Psoas muscle (tissue), 8 donors: ENCODE data around the gene B4GALT2. TPM values are rescaled to one million over a fixed set of nuclear protein-coding genes. Genes with fewer than 3 reads are reported as not detected.

Experiments used
- ATAC-seq, 4 donors: fragments of 200-7000 bp; cut with Tn5 transposase; one replicate each; pipeline ENCODE4 v1.9.1; 2020; ENCODE audit warnings: moderate library complexity in 3 of 4, mild to moderate bottlenecking in 2 of 4
- DNase-seq, 2 donors: peaks; one replicate each; pipeline ENCODE4 v3.0.0-alpha.2; 2020
- H3K27ac ChIP-seq: fragments of 200-600 bp; one replicate; pipeline ENCODE4 v1.8.0; 2022
- H3K27me3 ChIP-seq, 3 donors: fragments of 200-600 bp in 1 of 3; one replicate each; pipeline versions ENCODE4 v1.6.1 to v1.8.0; 2013 to 2022; ENCODE audit warnings: low read length in 2 of 3, mild to moderate bottlenecking in 2 of 3, moderate library complexity in 1 of 3; ENCODE audit not compliant: insufficient read depth in 3 of 3
- H3K36me3 ChIP-seq, 2 donors: fragments of 200-600 bp in 1 of 2; one replicate each; pipeline versions ENCODE4 v1.6.1 to v1.8.0; 2013 to 2022; ENCODE audit warnings: low read depth in 1 of 2, mild to moderate bottlenecking in 1 of 2, moderate library complexity in 1 of 2; ENCODE audit not compliant: insufficient read depth in 1 of 2
- H3K4me1 ChIP-seq: fragments of 200-600 bp; one replicate; pipeline ENCODE4 v1.8.0; 2022
- H3K4me3 ChIP-seq: fragments of 200-600 bp; one replicate; pipeline ENCODE4 v1.8.0; 2022; ENCODE audit warnings: mild to moderate bottlenecking
- H3K9me3 ChIP-seq: fragments of 200-600 bp; one replicate; pipeline ENCODE4 v1.8.0; 2022
- CTCF ChIP-seq: fragments of 200-600 bp; IDR thresholded peaks from one replicate; pipeline ENCODE4 v1.8.0; 2022; ENCODE audit warnings: antibody characterized with exemption
- WGBS, 3 donors: extraction: QIAGEN DNeasy Blood & Tissue Kit; methylation state at CpG; one replicate each; pipeline versions ENCODE4 v1.1.6 to v1.1.7; 2013; 5-methylcytosine and 5-hydroxymethylcytosine counted together
- intact Hi-C, 2 donors: fragments of 100-400 bp; cut with DNase I; formaldehyde crosslinking; loops; one replicate each; pipeline versions ENCODE4 v1.11.0 to v1.14.2; 2022
- polyA plus RNA-seq, 3 donors: library from polyadenylated mRNA; stranded (reverse); fragments of 200-250 nt; gene quantifications; one replicate each; pipeline ENCODE4 v1.2.3, GENCODE V29; 2013
- total RNA-seq, 4 donors: library from RNA; stranded (reverse); fragmentation: NEBNext Ultra II Directional in 2 of 4; extraction: Animal tissue kit (Norgen Biotek cat#: 25700) in 2 of 4; gene quantifications; one replicate each; pipeline versions ENCODE4 v1.2.1 to v1.2.4, GENCODE V29; 2021 to 2023
- donor health status: healthy with polysubstance abuse.
- donor health status: DM: no; HTN: no; CAD: no; lungs with moderate emphysema.
- donor health status: Bipolar disorder and iron deficiency.
- donor health status: healthy.
- donor health status: DM: yes; HTN: yes; CAD: no.
- donor health status: DM: no; HTN: no; CAD: no.
- donor health status: DM: no; HTN: no; CAD: no.
- donor health status: DM: yes; HTN: yes; CAD: no.

The B4GALT2 gene
- total and polyA plus RNA-seq, 7 donors, result 33.5 to 81.0 (median 54.9) TPM

DNA sequence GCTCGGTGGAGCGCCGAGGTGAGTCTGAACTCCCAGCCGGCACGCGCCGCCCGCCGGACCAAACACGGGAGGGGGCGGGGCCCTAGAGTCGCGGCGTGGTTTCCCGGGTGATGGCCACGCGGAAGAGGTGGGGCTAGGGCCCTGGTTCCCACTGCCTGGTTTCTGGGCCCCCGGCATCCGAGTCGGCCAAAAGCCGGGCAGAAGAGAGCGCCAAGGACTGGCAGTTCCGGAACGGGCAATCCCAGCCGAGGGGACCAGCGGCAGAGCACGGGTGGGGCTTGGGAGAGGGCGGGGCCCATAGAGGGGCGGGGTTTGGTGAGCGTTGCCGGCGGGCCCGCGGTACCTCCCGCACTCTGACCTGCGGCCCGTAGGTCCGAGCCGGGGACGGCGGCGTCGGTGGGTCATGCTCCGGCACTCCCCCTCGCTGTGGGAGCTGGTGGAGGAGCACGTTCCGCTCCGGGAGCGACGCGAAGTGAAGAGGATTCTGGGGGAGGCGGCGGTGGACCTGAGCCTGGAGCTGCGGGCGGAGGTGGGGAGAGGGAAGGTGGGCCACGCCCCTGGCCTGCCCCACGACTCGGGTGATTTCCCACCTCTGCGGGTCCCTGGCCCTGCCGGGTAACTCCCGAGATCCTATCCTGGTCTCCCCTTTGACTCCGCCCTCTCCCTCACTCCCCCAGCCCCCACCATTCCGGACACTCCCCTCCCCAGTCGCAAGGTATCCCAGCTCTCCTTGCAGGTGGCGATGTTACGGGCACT is 12.6 kb downstream of the B4GALT2 start, which contains the start of gene CCDC24:
Gene CCDC24 (plus strand): TSS at position 124 of the 756 bp plus-strand sequence. CDS start 280 bp downstream, at position 404.
- 1 to 3% (median 1%) methylated on average over 33 to 66 of the region's 66 CpGs for WGBS, 3 donors
- DNase-seq (peak; percentile 89 to 92), ATAC-seq (peak; percentile 87 to 94 (median 90))
- Histone ChIP-seq H3K4me1 (peaks cover 6% of the 10 kb centered on the region), H3K27ac (peak within 1 kb of the TSS; percentile 63), H3K9me3 (no peaks in the 10 kb centered on the region), H3K36me3 (peaks cover 0 to 6% of the 10 kb centered on the region in 2 donors), H3K27me3 (no peaks in the 10 kb centered on the region), H3K4me3 (peak within 1 kb of the TSS; percentile 83)
- TF ChIP-seq CTCF, result no peak
- intact Hi-C loops, result no loop called here

DNA sequence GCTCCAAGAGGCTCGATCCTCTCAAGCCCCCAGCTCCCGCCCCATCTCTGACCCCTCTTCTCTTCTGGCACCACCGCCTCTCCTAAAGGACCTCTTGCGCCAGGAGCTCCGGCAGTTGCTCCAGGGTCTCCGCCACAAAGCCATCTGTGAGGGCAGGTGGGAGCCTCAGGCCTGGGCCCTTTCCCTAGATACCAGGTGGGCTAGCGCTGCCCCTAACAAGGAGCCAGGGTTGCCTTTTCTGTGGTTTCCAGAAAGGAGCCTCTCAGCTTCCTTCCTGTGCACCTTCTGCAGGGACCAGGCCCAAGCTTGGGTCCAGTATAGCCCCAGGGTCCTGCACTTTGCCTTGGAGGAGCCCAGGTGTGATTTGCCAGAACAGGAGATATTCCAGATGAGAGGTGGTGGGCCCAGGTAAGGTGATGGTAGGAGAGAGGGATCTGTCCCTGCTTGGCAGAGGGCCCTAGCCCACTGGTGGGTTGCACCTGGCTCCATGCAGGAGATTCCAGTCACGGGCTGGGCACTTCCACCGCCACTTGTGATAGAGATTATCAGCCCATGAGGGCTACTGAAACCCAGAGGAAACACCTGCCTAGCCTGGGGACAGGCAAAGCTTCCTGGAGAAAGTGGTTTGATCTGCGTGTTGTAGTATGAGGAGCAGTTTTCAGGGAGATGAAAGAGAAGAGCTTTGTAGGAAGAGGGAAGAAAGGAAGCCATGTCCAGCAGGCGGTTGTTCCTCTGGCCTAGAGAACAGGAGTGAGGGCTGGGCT is 13.4 kb downstream of the B4GALT2 start:
- WGBS, 3 donors, result 52 to 59% (median 54%) methylated on average over 11 of the region's 11 CpGs
- H3K9me3 ChIP-seq, result no peaks in the 10 kb centered on the region
- no peaks in the 10 kb centered on the region for H3K27me3 ChIP-seq
- DNase-seq, result no peak
- intact Hi-C loops, result no loop called here
- no peaks in the 10 kb centered on the region for H3K36me3 ChIP-seq
- TF ChIP-seq CTCF, result no peak
- peak overlapping the region; percentile 83 for H3K4me3 ChIP-seq
- H3K4me1 ChIP-seq, result peaks cover 6% of the 10 kb centered on the region
- ATAC-seq, result no peak
- no peak overlapping the region for H3K27ac ChIP-seq

DNA sequence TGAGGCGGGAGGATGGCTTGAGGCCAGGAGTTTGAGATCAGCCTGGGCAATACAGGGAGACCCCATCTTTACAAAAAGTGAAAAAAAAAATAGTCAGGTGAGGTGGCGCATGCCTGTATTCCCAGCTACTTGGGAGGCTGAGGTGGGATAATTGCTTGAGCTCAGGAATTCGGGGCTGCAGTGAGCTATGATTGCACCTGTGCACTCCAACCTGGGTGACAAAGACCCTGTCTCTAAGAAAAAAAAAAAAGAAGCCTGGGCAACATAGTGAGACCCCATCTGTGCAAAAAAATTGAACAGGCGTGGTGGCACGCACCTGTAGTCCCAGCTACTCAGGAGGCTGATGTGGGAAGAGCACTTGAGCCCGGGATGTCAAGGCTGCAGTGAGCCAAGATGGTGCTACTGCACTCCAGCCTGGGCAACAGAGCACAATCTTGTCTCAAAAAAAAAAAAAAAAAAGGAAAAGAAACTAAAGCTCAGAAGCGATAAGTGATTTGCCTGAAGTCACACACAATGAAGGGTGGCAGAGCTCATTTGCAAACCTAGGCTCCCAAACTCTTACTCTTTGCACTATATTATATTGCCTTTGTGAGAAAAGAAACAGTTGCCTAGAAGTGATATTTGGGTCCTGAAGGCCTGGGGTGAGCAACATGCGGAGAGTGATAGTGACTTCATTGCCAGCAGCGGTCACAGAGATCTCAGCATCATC is 14.3 kb downstream of the B4GALT2 start:
- H3K36me3 ChIP-seq, result no peaks in the 10 kb centered on the region
- TF ChIP-seq CTCF, result no peak
- intact Hi-C loops, result no loop called here
- 91 to 93% (median 91%) methylated on average over 8 to 9 of the region's 9 CpGs for WGBS, 3 donors
- H3K4me1 ChIP-seq, result peaks cover 6% of the 10 kb centered on the region
- no peaks in the 10 kb centered on the region for H3K27me3 ChIP-seq
- no peak for DNase-seq
- no peak for ATAC-seq
- H3K27ac ChIP-seq, result no peak overlapping the region
- no peaks in the 10 kb centered on the region for H3K9me3 ChIP-seq
- H3K4me3 ChIP-seq, result no peak overlapping the region

GRCh38 chr1:43994071-43994470 is 15.1 kb downstream of the B4GALT2 start:
- H3K4me3 ChIP-seq, result no peak overlapping the region
- no peak overlapping the region for H3K27ac ChIP-seq
- intact Hi-C loops, result no loop called here
- H3K9me3 ChIP-seq, result no peaks in the 10 kb centered on the region
- WGBS, 3 donors, result 77 to 85% (median 83%) methylated on average over 7 of the region's 7 CpGs
- DNase-seq (no peak), ATAC-seq (no peak)
- no peaks in the 10 kb centered on the region for H3K36me3 ChIP-seq
- no peaks in the 10 kb centered on the region for H3K27me3 ChIP-seq
- no peak for TF ChIP-seq CTCF
- H3K4me1 ChIP-seq, result peaks cover 6% of the 10 kb centered on the region
